Ovary (tissue), 9 donors: ENCODE data around the gene SCAND1. TPM values are rescaled to one million over a fixed set of nuclear protein-coding genes. Genes with fewer than 3 reads are reported as not detected.

Source experiments
- DNase-seq, 5 donors: peaks; one replicate each; pipeline ENCODE4 v3.0.0-alpha.2; 2019 to 2020
- H3K27ac ChIP-seq, 2 donors: fragments of 200-600 bp; one replicate each; pipeline versions ENCODE4 v1.5.1 to v1.8.0; 2019 to 2022
- H3K27me3 ChIP-seq: fragments of 200-600 bp; one replicate; pipeline ENCODE4 v1.8.0; 2022
- H3K36me3 ChIP-seq: fragments of 200-600 bp; sonication (generic); one replicate; pipeline ENCODE4 v1.5.1; 2019
- H3K4me1 ChIP-seq: one replicate; pipeline ENCODE4 v1.8.1; 2013; ENCODE audit warnings: mild to moderate bottlenecking, moderate library complexity; ENCODE audit not compliant: insufficient read depth
- H3K4me3 ChIP-seq: fragments of 200-600 bp; sonication (generic); one replicate; pipeline ENCODE4 v1.5.1; 2017
- H3K9me3 ChIP-seq, 2 donors: fragments of 200-600 bp in 1 of 2; sonication (generic) in 1 of 2; one replicate each; pipeline versions ENCODE4 v1.5.1 to v1.8.1; 2013 to 2019; ENCODE audit warnings: mild to moderate bottlenecking in 1 of 2, moderate library complexity in 1 of 2
- CTCF ChIP-seq, 3 donors: fragments of 450-650 bp in 2 of 3; fragments of 200-600 bp in 1 of 3; IDR thresholded peaks; one replicate each; pipeline versions ENCODE4 v1.5.1 to v1.8.0; 2016 to 2022; ENCODE audit warnings: antibody characterized with exemption in 3 of 3, mild to moderate bottlenecking in 1 of 3
- EP300 ChIP-seq: sonication (generic); formaldehyde crosslinking; IDR thresholded peaks from one replicate; pipeline ENCODE4 v1.6.1; 2017; ENCODE audit warnings: antibody characterized with exemption
- POLR2A ChIP-seq: fragments of 450-650 bp; IDR thresholded peaks from one replicate; pipeline ENCODE4 v1.6.1; 2017; ENCODE audit warnings: antibody characterized with exemption, mild to moderate bottlenecking, moderate library complexity
- WGBS, 3 donors: extraction: QIAGEN DNeasy Blood & Tissue Kit in 1 of 3; methylation state at CpG; one replicate each; pipeline versions ENCODE4 v1.1.5 to v1.1.7; 2013 to 2017; 5-methylcytosine and 5-hydroxymethylcytosine counted together
- intact Hi-C, 4 donors: fragments of 100-400 bp; cut with DNase I; formaldehyde crosslinking; loops; one replicate each; pipeline versions ENCODE4 v1.11.0 to v1.15.1; 2022 to 2023
- polyA plus RNA-seq, 2 donors: library from polyadenylated mRNA; stranded (reverse); fragments of 200-250 nt in 1 of 2; fragments of 350-450 nt in 1 of 2; fragmentation: Illumina TruSeq in 1 of 2; extraction: RNeasy Lipid Tissue Mini Kit (QIAGEN cat#74804) in 1 of 2; gene quantifications; one replicate each; pipeline ENCODE4 v1.2.3, GENCODE V29; 2013 to 2014
- total RNA-seq, 7 donors: library from RNA; depleted of rRNA in 2 of 7; stranded (reverse); fragments of >200 nt in 2 of 7; fragmentation: NEBNext Ultra II Directional in 3 of 7; extraction: Animal tissue kit (Norgen Biotek cat#: 25700) in 3 of 7; gene quantifications; one replicate each; pipeline versions ENCODE4 v1.1.0 to v1.2.4, GENCODE V29; 2016 to 2023
- donor health status: DM: no; HTN: no; CAD: no; lungs with moderate emphysema.
- donor health status: DM: no; HTN: no; CAD: no.
- donor health status: Bipolar disorder and iron deficiency.
- donor health status: DM: yes; HTN: yes; CAD: no.
- donor health status: DM: no; HTN: no; CAD: no.
- donor health status: DM: yes; HTN: yes; CAD: no.

SCAND1 gene
- total and polyA plus RNA-seq, 9 donors, result 48.2 to 177 (median 77.1) TPM; not detected in 1

DNA sequence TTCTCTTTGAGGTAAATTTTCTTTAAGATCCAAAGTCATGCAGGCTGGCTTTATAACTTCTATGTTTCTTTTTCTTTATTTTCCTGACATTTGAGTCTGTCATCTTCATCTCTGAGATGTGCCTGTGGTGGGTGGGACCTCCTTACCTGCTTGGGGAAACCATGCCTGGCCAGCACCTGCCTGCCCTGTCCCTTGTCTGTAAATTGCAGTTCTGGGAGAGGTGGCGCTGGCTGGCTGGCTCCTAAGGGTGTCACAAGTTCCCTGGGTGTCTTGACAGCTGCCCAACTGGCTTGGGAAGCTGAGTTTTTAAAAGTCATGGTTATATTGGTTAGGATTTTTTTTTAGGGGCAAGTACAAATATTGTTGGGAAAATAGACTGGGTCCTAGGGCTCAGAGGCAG lies 36.3 kb downstream of the SCAND1 start:
- no peak for DNase-seq
- intact Hi-C loops, result no loop called here
- no peaks in the 10 kb centered on the region for H3K36me3 ChIP-seq
- WGBS, 3 donors, result 96 to 100% (median 98%) methylated on average over 1 of the region's 1 CpG
- no peaks in the 10 kb centered on the region for H3K9me3 ChIP-seq
- TF ChIP-seq EP300 (no peak), POLR2A (no peak), CTCF (IDR thresholded peaks at IDR 0.05) (no peak)
- H3K27ac ChIP-seq, result no peak overlapping the region
- no peaks in the 10 kb centered on the region for H3K27me3 ChIP-seq
- no peak overlapping the region for H3K4me3 ChIP-seq
- H3K4me1 ChIP-seq, result no peaks in the 10 kb centered on the region

DNA sequence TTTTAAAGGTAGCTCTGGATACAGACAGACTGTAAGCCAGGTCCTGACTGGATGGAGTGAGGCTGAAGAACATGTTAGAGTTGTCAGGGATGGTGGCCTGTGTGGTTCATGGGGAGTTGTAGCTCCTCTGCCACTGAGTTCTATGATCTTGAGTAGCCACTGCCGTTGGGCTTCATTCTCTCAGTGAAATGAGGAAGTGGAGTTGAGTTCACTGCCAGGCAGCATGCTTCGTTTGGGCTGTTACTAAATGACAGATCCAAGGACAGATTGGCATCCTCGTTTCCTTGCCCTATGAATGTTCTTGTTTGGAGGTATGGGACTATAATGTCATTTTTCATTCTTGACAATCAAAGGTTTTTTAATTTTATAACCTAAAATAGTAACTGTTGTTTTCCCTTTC lies 37.2 kb downstream of the SCAND1 start:
- H3K36me3 ChIP-seq, result no peaks in the 10 kb centered on the region
- intact Hi-C loops, result no loop called here
- no peaks in the 10 kb centered on the region for H3K9me3 ChIP-seq
- WGBS, 3 donors, result 67 to 83% (median 79%) methylated on average over 3 of the region's 3 CpGs
- no peaks in the 10 kb centered on the region for H3K27me3 ChIP-seq
- TF ChIP-seq CTCF (IDR thresholded peaks at IDR 0.05), result no peak
- TF ChIP-seq POLR2A, result no peak
- TF ChIP-seq EP300, result no peak
- no peak overlapping the region for H3K27ac ChIP-seq
- no peak for DNase-seq
- H3K4me1 ChIP-seq, result no peaks in the 10 kb centered on the region
- no peak overlapping the region for H3K4me3 ChIP-seq

- H3K4me1 ChIP-seq, result no peaks in the 10 kb centered on the region
- H3K4me3 ChIP-seq, result no peak overlapping the region
- TF ChIP-seq EP300 (no peak), CTCF (IDR thresholded peaks at IDR 0.05) (no peak), POLR2A (no peak)
- no peaks in the 10 kb centered on the region for H3K9me3 ChIP-seq
- H3K27me3 ChIP-seq, result no peaks in the 10 kb centered on the region
- intact Hi-C loops, result no loop called here
- DNase-seq, result no peak
- H3K27ac ChIP-seq, result no peak overlapping the region
- no peaks in the 10 kb centered on the region for H3K36me3 ChIP-seq
- WGBS, 3 donors, result 88 to 89% (median 89%) methylated on average over 4 of the region's 4 CpGs
Observed at GRCh38 chr20:35912881-35913280, 41.4 kb downstream of the SCAND1 start.

- Histone ChIP-seq H3K27me3 (no peaks in the 10 kb centered on the region), H3K4me3 (no peak overlapping the region), H3K27ac (no peak overlapping the region), H3K4me1 (no peaks in the 10 kb centered on the region), H3K36me3 (no peaks in the 10 kb centered on the region), H3K9me3 (no peaks in the 10 kb centered on the region)
- 89 to 93% (median 92%) methylated on average over 3 of the region's 3 CpGs for WGBS, 3 donors
- TF ChIP-seq CTCF (IDR thresholded peaks at IDR 0.05) (no peak), EP300 (no peak), POLR2A (no peak)
- no peak for DNase-seq
- intact Hi-C loops, result no loop called here
Observed at GRCh38 chr20:35910254-35910653, 44.0 kb downstream of the SCAND1 start.

GRCh38 chr20:35909796-35910195 lies 44.5 kb downstream of the SCAND1 start:
- Histone ChIP-seq H3K27ac (no peak overlapping the region), H3K36me3 (no peaks in the 10 kb centered on the region), H3K27me3 (no peaks in the 10 kb centered on the region), H3K4me1 (no peaks in the 10 kb centered on the region), H3K4me3 (no peak overlapping the region), H3K9me3 (no peaks in the 10 kb centered on the region)
- TF ChIP-seq EP300 (no peak), POLR2A (no peak), CTCF (IDR thresholded peaks at IDR 0.05) (no peak)
- no peak for DNase-seq
- intact Hi-C loops, result no loop called here
- WGBS, 3 donors, result 95 to 100% (median 96%) methylated on average over 1 of the region's 1 CpG
